GM12878 (cell line): ENCODE data around the gene BLOC1S4. TPM values are rescaled to one million over a fixed set of nuclear protein-coding genes. Genes with fewer than 3 reads are reported as not detected.

ENCODE experiments used
- BCLAF1 ChIP-seq: fragments of 450-650 bp; IDR thresholded peaks from 2 replicates; pipeline ENCODE4 v1.6.1; 2017; ENCODE audit warnings: antibody characterized with exemption, mild to moderate bottlenecking, moderate library complexity
- CBFB ChIP-seq: IDR thresholded peaks from 2 replicates; pipeline ENCODE4 v1.6.1; 2016; ENCODE audit warnings: antibody characterized with exemption, low read depth
- CHD1 ChIP-seq: IDR thresholded peaks from 2 replicates; pipeline ENCODE4 v1.6.1; 2012; ENCODE audit warnings: low read depth, low read length, improper control_type of control experiment
- DPF2 ChIP-seq: fragments of 450-650 bp; IDR thresholded peaks from 2 replicates; pipeline ENCODE4 v1.6.1; 2017; ENCODE audit warnings: mild to moderate bottlenecking
- EZH2 ChIP-seq: IDR thresholded peaks from 2 replicates; pipeline ENCODE4 v1.6.1; 2012; ENCODE audit warnings: low read depth, mild to moderate bottlenecking, control low read depth, inconsistent platforms, low read length, borderline replicate concordance; ENCODE audit not compliant: control insufficient read depth
- IKZF1 ChIP-seq: fragments of 450-650 bp; conservative IDR thresholded peaks from 2 replicates; pipeline ENCODE4 v1.6.1; 2017; ENCODE audit warnings: antibody characterized with exemption, mild to moderate bottlenecking
- IKZF2 ChIP-seq, 2 experiments: fragments of 450-650 bp; IDR thresholded peaks; 2 replicates each; pipeline ENCODE4 v1.6.1; 2017; ENCODE audit warnings: mild to moderate bottlenecking in 2 of 2, moderate library complexity in 2 of 2
- MTA2 ChIP-seq: fragments of 450-650 bp; IDR thresholded peaks from 2 replicates; pipeline ENCODE4 v1.6.1; 2016; ENCODE audit warnings: low read depth, mild to moderate bottlenecking, moderate library complexity
- MXI1 ChIP-seq: fragments of 150-350 bp; IDR thresholded peaks from 2 replicates; pipeline ENCODE4 v1.6.1; 2011; ENCODE audit warnings: low read depth, mild to moderate bottlenecking, inconsistent platforms, low read length, improper control_type of control experiment
- NBN ChIP-seq: fragments of 450-650 bp; IDR thresholded peaks from 2 replicates; pipeline ENCODE4 v1.6.1; 2016
- NFYB ChIP-seq: IDR thresholded peaks from 2 replicates; pipeline ENCODE4 v1.6.1; 2011; ENCODE audit warnings: low read depth, mild to moderate bottlenecking, low read length, improper control_type of control experiment, moderate library complexity; ENCODE audit not compliant: insufficient read depth
- NR2F1 ChIP-seq: fragments of 450-650 bp; conservative IDR thresholded peaks from 2 replicates; pipeline ENCODE4 v1.6.1; 2017; ENCODE audit warnings: mild to moderate bottlenecking
- RELB ChIP-seq: fragments of 450-650 bp; IDR thresholded peaks from 2 replicates; pipeline ENCODE4 v1.6.1; 2017; ENCODE audit warnings: low read depth, mild to moderate bottlenecking, moderate library complexity
- SIX5 ChIP-seq: IDR thresholded peaks from 2 replicates; pipeline ENCODE4 v1.6.1; 2011; ENCODE audit warnings: mild to moderate bottlenecking, low read depth, low read length, moderate library complexity; ENCODE audit not compliant: severe bottlenecking
- SRF ChIP-seq, 2 experiments: IDR thresholded peaks; 2 replicates each; pipeline ENCODE4 v1.6.1; 2011; ENCODE audit warnings: low read depth in 2 of 2, low read length in 2 of 2, mild to moderate bottlenecking in 1 of 2, moderate library complexity in 1 of 2
- SUZ12 ChIP-seq: fragments of 200-600 bp; sonication (generic); IDR thresholded peaks from one replicate; pipeline ENCODE4 v1.6.1; 2018; ENCODE audit warnings: antibody characterized with exemption, mild to moderate bottlenecking; ENCODE audit not compliant: unreplicated experiment
- TAF1 ChIP-seq: IDR thresholded peaks from 2 replicates; pipeline ENCODE4 v1.6.1; 2011; ENCODE audit warnings: mild to moderate bottlenecking, low read depth, low read length, borderline replicate concordance
- ZNF207 ChIP-seq: fragments of 450-650 bp; IDR thresholded peaks from 2 replicates; pipeline ENCODE4 v1.6.1; 2014; ENCODE audit warnings: antibody characterized with exemption, mild to moderate bottlenecking, borderline replicate concordance
- ZNF592 ChIP-seq: fragments of 450-650 bp; IDR thresholded peaks from 2 replicates; pipeline ENCODE4 v1.6.1; 2017; ENCODE audit warnings: mild to moderate bottlenecking, moderate library complexity
- polyA plus RNA-seq, 11 experiments: library from polyadenylated mRNA; depleted of rRNA in 4 of 11; unstranded in 6 of 11; stranded (reverse) in 5 of 11; fragments of >200 nt; fragmentation: Nextera tagmentation in 4 of 11; fragmentation: Illumina TruSeq in 1 of 11; extraction: Ambion mirVana in 4 of 11; extraction: Trizol in 1 of 11; gene quantifications; 1 replicate in 1 of 11; 2 replicates in 10 of 11; pipeline versions ENCODE4 v1.2.1 to v1.2.3, GENCODE V29; 2011 to 2016; ENCODE audit warnings: inconsistent platforms in 2 of 11, missing spikeins in 2 of 11, low read depth in 1 of 11
- total RNA-seq, 4 experiments: library from RNA; depleted of rRNA in 3 of 4; stranded (reverse); fragments of >200 nt in 3 of 4; fragmentation: Illumina TruSeq in 1 of 4; extraction: Trizol in 1 of 4; gene quantifications; 2 replicates each; pipeline versions ENCODE4 v1.2.1 to v1.2.3, GENCODE V29; 2013 to 2021

The BLOC1S4 gene
- total and polyA plus RNA-seq, 10 of the 15 experiments (the other 5 are each of a cell fraction or from before 2014, with no cell fraction given), result 2.7 to 23.8 (median 9.5) TPM

- no peak; the same call in 1 of the 2 replicates for TF ChIP-seq ZNF207
- no peak for TF ChIP-seq IKZF2 (IDR thresholded peaks at IDR 0.05)
- no peak for TF ChIP-seq CHD1
- TF ChIP-seq TAF1, result peak; percentile 84; the same call in 1 of the 2 replicates
- TF ChIP-seq SRF (IDR thresholded peaks at IDR 0.05; ENCODE audit: low read depth in 2 of 2, low read length in 2 of 2), result no peak
- TF ChIP-seq IKZF1, result peak; percentile 97
- TF ChIP-seq NBN, result no peak
- TF ChIP-seq RELB, result no peak
- TF ChIP-seq MXI1, result peak; percentile 38; the same call in 1 of the 2 replicates
- no peak for TF ChIP-seq SUZ12
- TF ChIP-seq NFYB, result no peak
- no peak for TF ChIP-seq MTA2
- TF ChIP-seq EZH2, result no peak
- peak; percentile 60; the same call in 1 of the 2 replicates for TF ChIP-seq BCLAF1
- no peak for TF ChIP-seq CBFB
- TF ChIP-seq ZNF592, result no peak
- TF ChIP-seq NR2F1, result peak; percentile 82; the same call in 1 of the 2 replicates
- TF ChIP-seq SIX5, result peak; percentile 24
- TF ChIP-seq DPF2, result peak; percentile 86
These were observed at the start of gene BLOC1S4 (continued) for GRCh38 chr4:6716018-6716911.
